ENCODE data around the gene PAFAH2. TPM values are rescaled to one million over a fixed set of nuclear protein-coding genes. Genes with fewer than 3 reads are reported as not detected.

PAFAH2 gene
- total RNA-seq, 1 experiment from 2014 or later, result 12.4 TPM

DNA sequence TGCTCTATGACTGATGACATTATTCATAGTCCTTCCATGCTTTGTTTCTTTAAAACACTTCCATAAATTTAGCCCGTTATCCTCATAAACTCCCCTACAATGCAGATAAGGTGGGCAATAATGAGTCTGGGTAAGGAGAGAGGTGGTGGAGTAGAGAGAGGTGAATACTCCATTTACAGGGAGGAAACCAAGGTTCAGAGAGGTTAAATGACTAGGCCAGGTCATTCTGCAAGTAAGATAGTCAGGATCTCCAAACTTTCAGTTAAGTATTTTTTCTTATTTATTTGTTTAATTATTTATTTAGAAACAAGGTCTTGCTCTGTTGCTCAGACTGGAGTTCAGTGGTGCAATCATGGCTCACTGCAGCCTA, 26.1 kb downstream of the PAFAH2 start:
- no peak overlapping the region for H2AFZ ChIP-seq (ENCODE audit: low read length)
- TF ChIP-seq, protein P1, sequence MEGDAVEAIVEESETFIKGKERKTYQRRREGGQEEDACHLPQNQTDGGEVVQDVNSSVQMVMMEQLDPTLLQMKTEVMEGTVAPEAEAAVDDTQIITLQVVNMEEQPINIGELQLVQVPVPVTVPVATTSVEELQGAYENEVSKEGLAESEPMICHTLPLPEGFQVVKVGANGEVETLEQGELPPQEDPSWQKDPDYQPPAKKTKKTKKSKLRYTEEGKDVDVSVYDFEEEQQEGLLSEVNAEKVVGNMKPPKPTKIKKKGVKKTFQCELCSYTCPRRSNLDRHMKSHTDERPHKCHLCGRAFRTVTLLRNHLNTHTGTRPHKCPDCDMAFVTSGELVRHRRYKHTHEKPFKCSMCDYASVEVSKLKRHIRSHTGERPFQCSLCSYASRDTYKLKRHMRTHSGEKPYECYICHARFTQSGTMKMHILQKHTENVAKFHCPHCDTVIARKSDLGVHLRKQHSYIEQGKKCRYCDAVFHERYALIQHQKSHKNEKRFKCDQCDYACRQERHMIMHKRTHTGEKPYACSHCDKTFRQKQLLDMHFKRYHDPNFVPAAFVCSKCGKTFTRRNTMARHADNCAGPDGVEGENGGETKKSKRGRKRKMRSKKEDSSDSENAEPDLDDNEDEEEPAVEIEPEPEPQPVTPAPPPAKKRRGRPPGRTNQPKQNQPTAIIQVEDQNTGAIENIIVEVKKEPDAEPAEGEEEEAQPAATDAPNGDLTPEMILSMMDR (conservative IDR thresholded peaks at IDR 0.05), result no peak
- no CpG with 5 or more reads among the region's 1 CpG for WGBS (ENCODE audit: extremely low coverage, insufficient read length, low lambda C conversion rate)
- peaks cover 15 to 18% of the 10 kb centered on the region in 2 experiments for H3K4me1 Mint-ChIP-seq
- H2AK5ac ChIP-seq (ENCODE audit: insufficient read length, low read length), result no peak overlapping the region
- H3K27ac ChIP-seq (ENCODE audit: insufficient read length, low read depth, low read length), result no peak overlapping the region
- no peaks in the 10 kb centered on the region for H3K4me1 ChIP-seq (ENCODE audit: insufficient read depth, low read length)
- no peak overlapping the region for H2BK20ac ChIP-seq (ENCODE audit: low read depth, low read length, poor library complexity, severe bottlenecking)
- no peak overlapping the region for H3K56ac ChIP-seq (ENCODE audit: insufficient read length, low read depth, low read length)
- H3T11ph ChIP-seq (ENCODE audit: low read length), result no peak overlapping the region
- H4K20me1 ChIP-seq (ENCODE audit: control insufficient read depth, insufficient read depth, insufficient read length), result no peaks in the 10 kb centered on the region
- no peak overlapping the region for H4K91ac ChIP-seq (ENCODE audit: insufficient read length, low read depth, low read length)
- no peak overlapping the region for H3K27ac Mint-ChIP-seq
- H3K14ac ChIP-seq (ENCODE audit: insufficient read depth, low read length), result no peak overlapping the region
- no peak overlapping the region for H3K9ac ChIP-seq (ENCODE audit: extremely low read depth, insufficient read length, low read length)
- H3K23ac ChIP-seq (ENCODE audit: insufficient read length, low read depth, low read length), result no peak overlapping the region
- no peak overlapping the region for H2BK120ac ChIP-seq (ENCODE audit: low read depth, low read length, poor library complexity, severe bottlenecking)
- no peak overlapping the region for H2BK15ac ChIP-seq (ENCODE audit: low read depth, low read length)
- H3K27me3 Mint-ChIP-seq (ENCODE audit: low read depth), result peaks cover 33% of the 10 kb centered on the region
- no peak overlapping the region for H3K18ac ChIP-seq (ENCODE audit: insufficient read length, low read depth, low read length)
- no peak overlapping the region for H4K5ac ChIP-seq (ENCODE audit: insufficient read length, low read depth, low read length)
- H3K9me3 Mint-ChIP-seq, result no peaks in the 10 kb centered on the region
- H3K4ac ChIP-seq (ENCODE audit: low read depth, low read length), result no peak overlapping the region
- H3K79me1 ChIP-seq (ENCODE audit: insufficient read depth, low read depth, low read length, poor library complexity, severe bottlenecking), result no peaks in the 10 kb centered on the region
- no peak overlapping the region for H2BK12ac ChIP-seq (ENCODE audit: insufficient read length, low read depth, low read length)
- no peaks in the 10 kb centered on the region for H3K27me3 ChIP-seq (ENCODE audit: insufficient read depth, low read length)
- no peaks in the 10 kb centered on the region for H3K23me2 ChIP-seq (ENCODE audit: insufficient read length, low read depth, low read length, poor library complexity, severe bottlenecking)
- H4K8ac ChIP-seq (replicated peaks; ENCODE audit: insufficient read length, low read depth, low read length), result no peak overlapping the region
- DNase-seq, result no peak
- no peak overlapping the region for H3K4me2 ChIP-seq (ENCODE audit: insufficient read depth, insufficient read length, low read length)
- no peaks in the 10 kb centered on the region for H3K9me3 ChIP-seq (ENCODE audit: control insufficient read depth, low read depth, low read length)
- H3K36me3 Mint-ChIP-seq (ENCODE audit: insufficient read depth in 1 of 3, low read depth in 3 of 3), result peaks cover 9 to 71% (median 68%) of the 10 kb centered on the region in 3 experiments; a peak in 6 of 7 replicates
- H2BK5ac ChIP-seq (ENCODE audit: insufficient read length, low read length), result no peak overlapping the region
- no peak overlapping the region for H3K4me3 Mint-ChIP-seq
- H3K79me2 ChIP-seq (ENCODE audit: insufficient read depth, low read length), result no peaks in the 10 kb centered on the region

All from H9 (cell line).